Fibroblast of skin of right biceps (primary cell): ENCODE data around the gene NPBWR2.

Source experiments
- DNase-seq: peaks from one replicate; pipeline ENCODE4 v3.0.0-alpha.2; 2013

Gene NPBWR2

GRCh38 chr20:64116541-64117431 lies 9.4 kb upstream of the NPBWR2 start:
- no peak for DNase-seq

DNA sequence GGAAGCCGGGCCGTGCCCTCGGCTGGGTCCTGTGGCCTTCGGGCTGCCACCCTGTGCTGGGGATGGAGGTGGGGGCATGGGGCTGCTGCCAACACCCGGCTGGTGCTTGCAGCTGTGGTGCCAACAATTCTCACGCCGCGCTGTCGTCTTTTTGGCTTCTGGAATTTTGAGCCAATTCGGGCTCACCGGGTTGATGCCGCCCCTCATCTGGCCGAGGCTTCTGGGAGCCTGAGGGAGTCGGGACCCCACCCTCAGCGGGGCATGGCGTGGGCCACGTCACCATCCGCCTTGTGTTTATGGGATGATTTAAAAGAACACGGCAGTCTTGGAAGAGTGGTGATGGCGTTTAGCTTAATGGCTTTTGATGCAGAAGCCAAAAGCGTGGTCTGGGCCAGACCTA lies 8.7 kb upstream of the NPBWR2 start:
- DNase-seq = no peak

DNA sequence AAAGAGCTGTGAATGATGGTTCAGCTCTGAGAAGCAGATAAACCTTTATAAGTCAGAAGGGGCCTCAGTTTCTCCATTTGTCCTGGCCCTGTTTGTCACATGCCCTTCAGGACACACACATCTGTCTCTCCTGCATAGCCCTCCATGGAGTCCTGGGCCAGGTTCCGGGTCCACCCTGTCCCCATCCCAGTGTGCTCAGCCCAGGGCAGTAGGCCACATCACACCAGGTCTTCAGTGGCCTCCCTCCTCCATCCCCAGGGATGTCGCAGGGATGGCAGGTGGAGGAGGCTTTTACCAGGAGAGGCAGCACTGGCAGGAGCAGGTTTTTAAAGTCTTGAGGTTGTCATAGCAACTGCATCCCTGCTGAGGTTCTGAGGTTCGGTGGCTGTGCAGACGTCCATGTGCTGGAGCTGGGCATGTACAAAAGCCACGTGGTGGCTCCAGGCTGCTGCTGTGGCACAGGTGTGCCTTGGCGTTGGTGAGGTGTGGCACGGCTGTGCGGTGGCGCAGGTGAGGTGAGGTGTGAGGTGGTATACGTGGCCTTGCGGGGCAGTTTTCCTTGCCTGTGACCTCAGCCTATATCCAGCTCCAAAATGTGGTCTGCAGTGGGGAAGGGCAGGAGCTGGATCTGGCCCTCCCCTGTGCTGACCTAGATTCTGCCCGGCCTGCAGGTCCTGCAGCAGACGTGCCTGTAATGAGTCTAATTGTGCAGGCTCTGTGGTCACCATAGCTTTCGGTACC lies 8.0 kb upstream of the NPBWR2 start:
- DNase-seq = no peak

DNA sequence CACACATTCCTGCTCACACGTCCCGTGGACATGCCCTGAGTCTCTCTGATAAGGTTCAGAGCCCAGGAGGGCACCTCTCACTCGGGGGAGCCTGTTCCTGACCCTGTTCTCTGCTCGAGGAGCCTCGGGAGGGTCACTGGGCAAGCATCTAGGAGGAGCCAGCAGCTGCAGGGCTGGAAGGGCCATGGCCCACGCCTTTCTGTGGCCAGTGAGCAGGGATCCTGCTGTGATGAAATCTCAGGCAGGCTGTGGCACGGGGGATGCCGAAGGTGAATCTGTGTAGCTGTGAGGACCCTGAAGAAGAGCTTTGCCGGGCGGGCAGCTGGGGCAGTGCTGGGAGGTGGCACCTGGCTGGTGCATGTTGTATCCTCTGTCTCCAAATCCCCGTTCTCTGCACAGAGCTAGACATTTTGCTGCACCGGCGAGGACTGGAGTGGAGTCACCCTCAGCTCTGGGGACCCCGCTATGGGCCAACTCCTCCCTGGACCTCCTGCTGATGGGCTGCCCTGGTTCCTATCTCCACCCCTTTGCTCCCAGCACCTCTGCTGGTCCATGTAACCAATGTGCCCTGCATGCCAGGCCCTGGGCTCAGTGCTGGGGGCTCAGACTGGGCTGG lies 7.1 kb upstream of the NPBWR2 start:
- no peak for DNase-seq

GRCh38 chr20:64113796-64114355 lies 6.5 kb upstream of the NPBWR2 start:
- no peak for DNase-seq

GRCh38 chr20:64113444-64113775 lies 6.0 kb upstream of the NPBWR2 start:
- no peak for DNase-seq

- no peak for DNase-seq
These were observed 5.5 kb upstream of the NPBWR2 start for GRCh38 chr20:64112691-64113443.

DNA sequence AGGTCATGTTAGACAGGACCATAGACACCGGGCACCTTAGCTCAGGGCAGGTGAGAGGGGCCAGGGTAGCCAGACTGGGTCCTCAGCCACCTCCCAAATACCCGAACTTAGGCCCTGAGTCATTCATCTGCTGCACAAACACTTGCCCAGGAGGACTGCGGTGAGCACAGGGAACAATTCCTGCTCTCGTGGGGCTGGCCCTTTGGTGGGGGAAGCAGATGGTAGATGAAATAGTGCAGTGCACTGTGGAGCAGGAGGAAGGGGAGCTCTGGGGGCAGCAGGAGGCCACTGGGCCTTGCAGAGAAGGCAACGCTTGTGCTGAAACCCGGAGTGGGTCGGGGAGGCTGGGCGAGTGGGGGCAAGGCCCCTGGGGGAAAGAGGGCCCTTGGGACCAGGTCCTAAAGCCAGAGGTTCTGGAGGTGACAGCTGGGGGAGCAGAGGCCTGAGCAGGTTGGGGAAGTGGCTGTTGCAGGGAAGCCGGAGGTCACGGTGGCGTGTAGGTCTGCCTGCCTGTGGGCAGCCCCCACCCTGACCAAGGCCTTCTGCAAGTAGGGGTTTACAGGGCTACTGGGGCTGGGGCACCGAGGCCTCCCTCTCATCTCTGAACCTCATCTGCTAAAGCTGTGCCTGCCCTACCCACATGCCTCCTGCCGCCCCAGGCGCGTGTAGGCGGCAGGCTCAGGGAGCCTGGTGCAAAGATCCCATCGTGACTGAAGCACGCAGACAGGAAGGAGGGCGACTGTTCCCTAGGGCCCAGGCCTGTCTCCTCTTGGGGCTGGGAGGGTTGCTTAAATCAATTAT lies 4.7 kb upstream of the NPBWR2 start:
- no peak for DNase-seq

GRCh38 chr20:64110411-64111068 lies 3.2 kb upstream of the NPBWR2 start:
- DNase-seq = no peak

DNA sequence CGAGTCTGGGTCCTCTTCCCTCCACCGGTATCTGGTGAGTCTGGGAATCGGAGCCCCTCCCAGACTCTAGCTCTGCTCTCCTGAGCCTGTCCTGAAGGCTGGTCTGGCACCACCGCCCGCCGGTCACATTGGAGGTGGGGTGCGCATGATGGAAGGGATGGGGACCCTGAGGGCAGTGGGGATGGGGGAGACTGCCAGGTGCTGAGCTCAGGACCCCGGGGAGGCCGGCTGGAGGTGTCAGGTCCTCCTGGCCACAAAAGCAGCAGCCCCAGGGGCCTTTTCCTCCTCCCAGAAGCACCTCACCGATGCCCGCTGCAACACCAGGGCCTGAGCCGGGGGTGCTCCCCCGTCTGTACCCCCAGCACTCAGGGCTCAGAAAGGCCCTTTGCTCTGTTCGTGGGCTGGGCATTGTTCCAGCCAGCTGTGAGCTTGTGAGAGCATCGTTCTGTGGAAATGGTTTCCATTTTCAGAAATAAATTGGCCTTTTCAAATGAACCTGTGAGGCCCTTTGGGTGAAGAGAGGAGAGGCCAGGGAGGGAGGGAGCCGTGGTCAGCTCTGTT lies 2.5 kb upstream of the NPBWR2 start:
- DNase-seq = no peak

GRCh38 chr20:64108731-64109681 lies 1.6 kb upstream of the NPBWR2 start:
- DNase-seq = no peak

DNA sequence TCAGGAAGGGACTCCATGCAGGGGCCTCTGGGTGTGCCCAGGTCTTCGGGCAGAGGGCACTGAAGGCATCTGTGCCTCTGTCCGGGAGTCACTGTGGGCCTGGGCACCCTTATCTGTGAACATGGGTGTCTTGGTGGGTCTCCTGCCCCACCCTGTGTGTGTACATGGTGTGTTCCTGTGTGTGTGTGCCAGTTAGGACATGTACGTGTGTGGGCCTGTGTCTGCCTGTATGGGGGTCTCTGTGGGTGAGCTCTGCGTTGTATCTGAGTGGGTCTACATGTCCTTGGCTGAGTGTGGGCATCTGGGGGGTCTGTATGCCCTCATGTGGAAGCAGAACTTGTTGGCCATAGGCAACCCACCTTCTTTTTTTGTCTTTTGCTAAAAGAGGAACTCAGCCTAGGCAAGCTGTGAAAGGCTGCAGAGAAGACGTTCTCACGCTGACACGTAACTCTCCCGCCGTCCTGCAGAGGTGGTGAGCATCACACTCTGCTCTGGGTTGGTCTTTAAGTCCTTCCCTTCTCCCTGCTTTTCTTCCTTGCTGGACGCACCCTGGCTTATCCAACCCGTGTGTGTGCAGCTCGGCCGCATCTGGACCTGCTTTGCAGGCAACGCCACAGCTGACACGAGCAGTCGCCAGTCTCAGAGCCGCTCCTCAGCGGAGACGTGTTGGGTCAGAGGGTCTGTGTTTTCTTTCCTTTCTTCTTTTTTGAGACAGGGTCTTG lies 532 bp upstream of the NPBWR2 start:
- no peak for DNase-seq

DNA sequence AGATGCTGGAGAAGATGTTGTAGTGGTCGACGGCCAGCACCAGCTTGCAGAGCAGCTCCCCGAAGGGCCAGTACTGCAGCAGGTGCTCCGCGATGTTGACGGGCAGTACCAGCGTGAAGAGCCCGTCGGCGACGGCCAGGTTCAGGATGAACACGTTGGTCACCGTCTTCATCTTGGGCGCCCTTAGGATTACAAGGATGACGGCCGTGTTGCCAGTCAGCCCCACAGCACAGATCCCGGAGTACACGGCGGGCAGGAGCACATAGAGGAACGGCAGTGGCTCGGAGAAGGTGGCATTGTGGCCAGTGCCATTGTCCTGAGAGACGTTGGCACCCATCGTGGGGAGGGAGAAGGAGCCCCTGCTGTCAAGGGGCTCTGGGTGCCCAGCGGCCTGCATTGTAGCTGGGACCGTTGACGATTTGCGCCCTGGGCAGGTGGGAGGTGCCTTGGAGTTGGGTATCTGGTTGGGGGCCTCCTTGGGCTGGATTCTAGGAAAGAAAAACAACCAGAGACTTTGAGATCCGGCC lies 867 bp downstream of the NPBWR2 start:
- DNase-seq = no peak

DNA sequence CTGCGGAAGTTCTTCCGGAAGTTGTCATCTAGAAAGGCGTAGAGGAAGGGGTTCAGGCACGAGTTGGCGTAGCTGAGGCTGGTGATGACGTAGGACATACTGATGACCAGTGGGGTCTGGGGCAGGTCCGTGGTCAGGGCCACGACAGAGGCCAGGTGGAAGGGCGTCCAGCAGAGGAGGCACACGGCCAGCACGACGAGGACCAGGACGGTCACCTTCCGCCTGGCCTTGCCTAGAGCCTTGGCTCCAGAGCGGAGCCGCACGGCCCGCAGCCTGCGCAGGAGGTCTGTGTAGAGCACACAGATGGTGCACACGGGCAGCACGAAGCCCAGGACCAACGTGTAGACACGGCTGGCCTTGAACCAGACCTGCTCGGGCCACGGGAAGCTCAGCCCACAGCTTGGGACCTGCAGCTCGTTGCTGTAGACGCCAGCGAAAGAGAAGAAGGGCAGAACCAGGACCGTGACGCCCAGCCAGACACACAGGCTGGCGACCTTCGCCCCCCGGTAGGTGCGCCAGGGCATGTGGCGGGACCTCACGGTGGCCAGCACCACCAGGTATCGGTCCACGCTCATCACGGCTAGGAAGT lies 1.4 kb downstream of the NPBWR2 start:
- DNase-seq = no peak

- DNase-seq = no peak
These were observed 2.5 kb downstream of the NPBWR2 start for GRCh38 chr20:64104667-64105451.

DNA sequence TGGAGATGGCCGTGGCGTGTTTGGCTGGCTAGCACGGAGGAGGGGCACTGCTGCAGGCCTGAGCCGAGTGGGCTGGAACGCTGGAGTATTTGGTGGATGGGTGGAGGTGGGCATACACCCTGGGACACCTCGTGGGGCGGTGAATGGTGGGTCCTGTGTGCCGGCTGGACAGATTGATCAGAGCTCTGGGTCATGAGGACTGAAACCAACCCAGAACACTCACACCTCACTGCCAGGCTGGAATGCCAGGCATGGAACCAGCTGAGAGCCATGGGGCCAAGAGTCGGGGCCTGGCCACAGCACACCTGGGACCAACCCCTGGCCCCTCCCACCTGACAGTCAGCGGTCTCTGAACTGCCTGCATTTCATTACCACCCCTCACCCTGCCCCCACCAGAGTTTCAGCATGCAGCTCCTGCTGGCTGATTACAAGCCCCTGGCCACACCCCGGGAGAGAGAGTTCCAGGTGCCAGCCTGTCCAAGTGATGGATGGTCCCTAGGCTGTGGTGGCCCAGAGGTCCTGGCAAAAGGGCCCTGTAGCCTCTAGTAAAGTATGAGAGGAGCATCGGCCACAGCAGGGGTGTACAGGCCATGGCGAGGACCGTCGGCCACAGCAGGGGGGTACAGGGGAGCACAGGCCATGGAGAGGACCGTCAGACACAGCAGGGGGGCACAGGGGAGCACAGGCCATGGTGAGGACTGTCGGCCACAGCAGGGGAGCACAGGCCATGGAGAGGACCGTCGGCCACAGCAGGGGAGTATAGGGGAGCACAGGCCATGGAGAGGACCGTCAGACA lies 3.3 kb downstream of the NPBWR2 start:
- DNase-seq = no peak
